K562 (cell line): ENCODE results near the gene ZNF236.

Source experiments
- HCFC1 ChIP-seq: IDR thresholded peaks from 2 replicates; pipeline ENCODE4 v1.6.1; 2012; ENCODE audit warnings: low read depth, low read length, improper control_type of control experiment
- NFIC ChIP-seq: fragments of 450-650 bp; IDR thresholded peaks from 2 replicates; pipeline ENCODE4 v1.6.1; 2017; ENCODE audit warnings: mild to moderate bottlenecking, inconsistent platforms
- RAD21 ChIP-seq, 2 experiments: fragments of 250-450 bp in 1 of 2; fragments of 450-650 bp in 1 of 2; sonication (Bioruptor Pico) in 1 of 2; formaldehyde crosslinking in 1 of 2; IDR thresholded peaks in 1 of 2; conservative IDR thresholded peaks in 1 of 2; 2 replicates each; pipeline versions ENCODE4 v1.4.0 to v1.8.0; 2020 to 2022; ENCODE audit warnings: mild to moderate bottlenecking in 2 of 2, moderate library complexity in 1 of 2
- SAFB ChIP-seq: fragments of 200-400 bp; formaldehyde crosslinking; IDR thresholded peaks from 2 replicates; pipeline ENCODE4 v1.6.1; 2017; ENCODE audit warnings: low read depth, low read length, borderline replicate concordance
- ZNF146 ChIP-seq: IDR thresholded peaks from one replicate; pipeline ENCODE4 v1.6.1; 2018; ENCODE audit warnings: missing compliant biosample characterization; ENCODE audit not compliant: unreplicated experiment

GRCh38 chr18:77002496-77002895 lies 180.1 kb downstream of the ZNF236 start:
- no peak for TF ChIP-seq ZNF146 (CRISPR knock-in tag)
- no peak for TF ChIP-seq HCFC1
- TF ChIP-seq RAD21 (CRISPR knock-in tag; conservative IDR thresholded peaks at IDR 0.05 in 1 of 2, IDR thresholded peaks at IDR 0.05 in 1 of 2), result no peak
- TF ChIP-seq NFIC, result no peak
- TF ChIP-seq SAFB, result no peak
